KOPT-K1 (cell line): ENCODE data around the gene MAPKAPK5.
"Not testable (repeated sequence)": the region's sequence is repeated elsewhere in the genome, so short reads cannot be mapped to it uniquely, and the experiment has no call there.

Experiments used
- H3K27ac ChIP-seq: fragments of 200-600 bp; sonication (generic); 2 replicates; pipeline ENCODE4 v1.5.1; 2016; ENCODE audit warnings: antibody characterized with exemption, mild to moderate bottlenecking, low read depth, low read length; ENCODE audit not compliant: poor library complexity, severe bottlenecking
- H3K36me3 ChIP-seq: fragments of 200-600 bp; sonication (generic); 2 replicates; pipeline ENCODE4 v1.5.1; 2017; ENCODE audit warnings: antibody characterized with exemption, mild to moderate bottlenecking, low read length, moderate library complexity; ENCODE audit not compliant: insufficient read depth
- H3K9me3 ChIP-seq: fragments of 200-600 bp; sonication (generic); 2 replicates; pipeline ENCODE4 v1.5.1; 2017; ENCODE audit warnings: antibody characterized with exemption, low read length, mild to moderate bottlenecking; ENCODE audit not compliant: insufficient read depth, poor library complexity, severe bottlenecking

The MAPKAPK5 gene

DNA sequence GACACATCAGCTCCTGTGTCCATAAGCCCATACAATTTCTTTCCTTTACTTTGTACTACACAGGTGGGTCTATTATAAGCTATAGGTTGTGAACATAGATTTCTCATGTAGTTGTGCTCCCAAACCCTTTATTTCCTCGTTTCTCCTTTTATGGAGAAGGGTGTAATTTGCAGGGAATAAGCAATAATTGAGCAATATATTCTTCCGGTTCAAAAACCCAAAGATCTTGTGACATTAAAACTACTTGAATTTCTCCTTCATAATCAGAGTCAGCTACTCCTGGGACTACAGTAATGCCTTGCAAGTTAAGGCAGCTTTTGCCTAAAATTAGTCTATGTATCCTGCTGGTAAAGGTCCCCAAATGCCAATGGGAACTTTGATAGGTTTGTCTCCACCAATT, 19.1 kb upstream of the MAPKAPK5 start:
- Histone ChIP-seq H3K27ac (no peak overlapping the region), H3K36me3 (no peaks in the 10 kb centered on the region), H3K9me3 (peaks cover 3% of the 10 kb centered on the region)

DNA sequence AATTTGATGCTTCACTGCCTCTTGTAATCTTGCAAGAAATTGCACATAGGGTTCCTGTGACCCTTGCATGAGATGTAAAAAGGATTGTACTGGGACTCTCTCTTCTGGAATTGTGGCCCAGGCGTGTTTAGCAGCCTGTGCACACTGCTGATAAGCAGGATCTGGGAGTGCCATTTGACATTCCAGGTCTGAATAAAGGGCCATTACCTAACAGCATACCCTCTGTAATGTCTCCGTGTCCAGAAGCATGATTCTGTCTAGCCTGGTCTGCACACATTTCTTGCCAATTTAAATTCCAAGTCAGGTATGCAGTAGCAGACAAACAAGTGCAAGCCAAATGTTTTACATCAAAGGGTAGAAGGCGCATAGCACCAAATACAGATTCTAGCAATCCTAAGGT, 18.1 kb upstream of the MAPKAPK5 start:
- no peak overlapping the region for H3K27ac ChIP-seq
- H3K36me3 ChIP-seq, result no peaks in the 10 kb centered on the region
- H3K9me3 ChIP-seq, result peaks cover 3% of the 10 kb centered on the region

- H3K36me3 ChIP-seq, H3K27ac ChIP-seq, H3K9me3 ChIP-seq: not testable (repeated sequence)
These were observed 17.7 kb upstream of the MAPKAPK5 start for GRCh38 chr12:111824312-111824711.

DNA sequence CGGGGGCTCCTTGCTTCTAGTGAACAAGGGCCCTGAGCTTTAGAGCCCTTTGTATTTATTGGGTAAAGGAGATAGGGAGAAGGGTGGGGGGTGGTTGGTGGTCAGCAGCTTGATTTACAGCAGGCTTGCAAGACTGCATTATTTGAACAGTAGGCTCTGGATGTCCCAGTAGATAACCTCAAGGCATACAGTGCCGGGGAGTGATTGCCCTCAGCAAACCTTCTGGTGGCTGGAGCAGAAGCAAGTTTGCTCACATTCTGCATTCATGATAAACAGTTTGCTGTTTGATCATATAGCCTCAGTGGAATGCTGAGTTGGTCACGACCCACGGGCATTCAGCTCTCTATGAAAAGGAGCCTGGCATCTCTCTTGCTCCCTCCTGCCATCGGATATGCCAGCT, 16.5 kb upstream of the MAPKAPK5 start:
- no peaks in the 10 kb centered on the region for H3K36me3 ChIP-seq
- no peak overlapping the region for H3K27ac ChIP-seq
- H3K9me3 ChIP-seq, result peaks cover 3% of the 10 kb centered on the region

DNA sequence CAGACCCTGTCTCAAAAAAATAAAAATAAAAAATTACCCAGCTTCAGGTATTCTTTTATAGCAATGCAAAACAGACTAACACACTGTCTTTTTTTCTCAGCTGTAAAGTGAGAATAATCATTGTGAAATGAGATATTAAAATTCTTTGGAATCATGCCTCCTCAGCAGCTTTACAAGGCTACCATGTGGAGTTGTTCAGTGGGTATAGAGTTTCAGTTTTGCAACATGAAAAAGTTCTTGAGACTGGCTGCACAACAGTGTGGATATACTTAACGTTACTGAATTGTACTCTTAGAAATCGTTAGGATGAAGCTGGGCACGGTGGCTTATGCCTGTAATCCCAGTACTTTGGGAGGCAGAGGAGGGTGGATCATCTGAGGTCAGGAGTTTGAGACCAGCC, 15.7 kb upstream of the MAPKAPK5 start:
- H3K9me3 ChIP-seq, result no peaks in the 10 kb centered on the region

GRCh38 chr12:111826992-111827391, 15.0 kb upstream of the MAPKAPK5 start:
- Histone ChIP-seq H3K27ac (no peak overlapping the region), H3K36me3 (no peaks in the 10 kb centered on the region), H3K9me3 (no peaks in the 10 kb centered on the region)

More for the DNA sequence above, 15.7 kb upstream of the MAPKAPK5 start:
- Histone ChIP-seq H3K36me3 (no peaks in the 10 kb centered on the region), H3K27ac (no peak overlapping the region)

DNA sequence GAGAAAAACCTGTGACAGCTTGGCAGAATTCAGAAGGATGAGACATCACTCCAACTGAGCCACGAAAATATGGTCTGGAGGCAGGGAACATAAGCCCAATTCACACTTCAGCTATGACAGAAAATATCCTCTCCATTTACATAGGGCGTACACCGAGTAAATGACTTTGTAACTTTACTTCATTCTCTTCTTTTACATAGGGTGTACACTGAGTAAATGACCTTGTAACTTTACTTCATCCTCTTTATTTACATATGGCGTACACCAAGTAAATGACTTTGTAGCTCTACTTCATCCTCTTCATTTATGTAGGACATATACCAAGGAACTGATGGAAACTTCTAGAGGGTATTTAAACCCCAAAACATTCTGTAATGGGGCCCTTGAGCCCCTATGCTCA, 14.1 kb upstream of the MAPKAPK5 start:
- Histone ChIP-seq H3K9me3 (no peaks in the 10 kb centered on the region), H3K27ac (no peak overlapping the region), H3K36me3 (no peaks in the 10 kb centered on the region)

GRCh38 chr12:111828338-111828979, 13.6 kb upstream of the MAPKAPK5 start:
- Histone ChIP-seq H3K36me3 (no peaks in the 10 kb centered on the region), H3K27ac (no peak overlapping the region), H3K9me3 (no peaks in the 10 kb centered on the region)

DNA sequence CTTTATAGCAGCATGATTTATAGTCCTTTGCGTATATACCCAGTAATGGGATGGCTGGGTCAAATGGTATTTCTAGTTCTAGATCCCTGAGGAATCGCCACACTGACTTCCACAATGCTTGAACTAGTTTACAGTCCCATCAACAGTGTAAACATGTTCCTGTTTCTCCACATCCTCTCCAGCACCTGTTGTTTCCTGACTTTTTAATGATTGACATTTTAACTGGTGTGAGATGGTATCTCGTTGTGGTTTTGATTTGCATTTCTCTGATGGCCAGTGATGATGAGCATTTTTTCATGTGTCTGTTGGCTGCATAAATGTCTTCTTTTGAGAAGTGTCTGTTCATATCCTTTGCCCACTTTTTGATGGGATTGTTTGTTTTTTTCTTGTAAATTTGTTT, 12.4 kb upstream of the MAPKAPK5 start:
- not testable (repeated sequence) for H3K9me3 ChIP-seq, H3K36me3 ChIP-seq, H3K27ac ChIP-seq

GRCh38 chr12:111834740-111835386, 7.2 kb upstream of the MAPKAPK5 start:
- H3K27ac ChIP-seq, H3K9me3 ChIP-seq: not testable (repeated sequence)
- H3K36me3 ChIP-seq, result peaks cover 16% of the 10 kb centered on the region

GRCh38 chr12:111835531-111836181, 6.4 kb upstream of the MAPKAPK5 start:
- peaks cover 23% of the 10 kb centered on the region for H3K36me3 ChIP-seq
- H3K9me3 ChIP-seq, H3K27ac ChIP-seq: not testable (repeated sequence)

DNA sequence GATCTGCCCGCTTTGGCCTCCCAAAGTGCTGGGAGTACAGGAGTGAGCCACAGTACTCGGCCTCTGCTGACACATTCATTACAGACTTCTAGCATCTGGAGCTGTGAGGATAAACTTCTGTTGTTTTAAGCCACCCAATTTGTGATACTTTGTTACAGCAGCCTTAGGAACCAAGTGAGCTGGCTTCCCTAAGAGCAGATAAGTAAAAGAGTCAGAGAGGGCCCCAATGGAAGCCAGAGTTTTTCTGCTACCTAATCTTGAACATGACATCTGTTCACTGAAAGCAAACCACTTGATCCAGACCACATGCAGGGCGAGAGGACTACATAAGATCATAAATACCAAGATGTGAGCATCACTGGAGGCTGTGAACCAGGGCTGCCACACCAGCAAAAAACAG, 3.7 kb upstream of the MAPKAPK5 start:
- H3K27ac ChIP-seq, result no peak overlapping the region
- no peaks in the 10 kb centered on the region for H3K9me3 ChIP-seq
- H3K36me3 ChIP-seq, result peaks cover 23% of the 10 kb centered on the region

DNA sequence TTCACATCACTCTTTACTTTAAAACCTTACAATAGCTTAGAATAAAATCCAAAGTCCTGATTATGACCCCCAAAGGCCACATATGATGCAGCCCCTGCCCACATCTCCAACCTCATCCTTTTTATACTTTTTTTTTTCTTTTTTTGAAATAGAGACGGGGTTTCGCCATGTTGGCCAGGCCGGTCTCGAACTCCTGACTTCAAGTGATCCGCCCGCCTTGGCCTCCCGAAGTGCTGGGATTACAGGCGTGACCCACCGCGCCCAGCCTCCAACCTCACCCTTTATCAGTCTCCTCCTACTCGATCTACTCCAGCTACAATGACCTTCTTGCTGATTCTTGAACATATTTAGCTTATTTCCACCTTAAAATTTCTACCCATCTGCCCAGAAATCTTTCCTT, 1.2 kb upstream of the MAPKAPK5 start:
- Histone ChIP-seq H3K27ac (peak overlapping the region; percentile 85), H3K36me3 (peaks cover 42% of the 10 kb centered on the region), H3K9me3 (no peaks in the 10 kb centered on the region)

DNA sequence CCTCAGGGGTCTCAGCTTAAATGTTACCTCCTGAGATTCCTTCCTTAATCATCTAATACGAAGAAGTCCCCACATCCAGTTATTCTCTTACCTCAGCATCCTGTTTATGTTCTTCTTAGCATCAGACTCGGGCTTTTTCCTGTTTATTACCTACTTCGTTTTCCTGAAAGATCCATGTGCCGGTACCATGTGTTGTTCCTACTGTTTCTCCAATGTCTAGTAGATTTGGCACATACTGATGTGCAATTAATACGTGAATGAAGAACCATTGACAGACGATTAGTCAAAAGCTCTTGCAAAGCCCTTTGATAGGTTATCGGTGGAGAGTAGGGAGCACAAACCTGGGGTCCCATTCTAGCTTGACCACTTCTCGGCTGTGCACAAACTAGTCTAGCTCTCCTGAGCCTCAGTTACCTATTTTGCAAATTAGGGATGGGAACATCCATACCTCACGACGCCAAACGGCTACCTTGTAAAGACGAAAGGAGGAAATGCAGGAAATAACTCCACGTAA, 735 bp upstream of the MAPKAPK5 start:
- Histone ChIP-seq H3K36me3 (peaks cover 47% of the 10 kb centered on the region), H3K27ac (peak overlapping the region; percentile 85), H3K9me3 (no peaks in the 10 kb centered on the region)

- Histone ChIP-seq H3K27ac (peak overlapping the region; percentile 85), H3K36me3 (peaks cover 60% of the 10 kb centered on the region), H3K9me3 (no peaks in the 10 kb centered on the region)
These were observed 748 bp downstream of the MAPKAPK5 start for GRCh38 chr12:111842556-111843396.
